Lower leg skin (tissue), 4 donors: ENCODE results near the gene NPAS2. TPM values are rescaled to one million over a fixed set of nuclear protein-coding genes. Genes with fewer than 3 reads are reported as not detected.

Experiments used
- DNase-seq, 2 donors: peaks; one replicate each; pipeline ENCODE4 v3.0.0-alpha.2; 2019; ENCODE audit warnings: low spot score in 2 of 2
- H3K4me3 ChIP-seq: fragments of 200-600 bp; sonication (generic); 2 replicates; pipeline ENCODE4 v1.5.1; 2017; ENCODE audit warnings: mild to moderate bottlenecking, low read depth; ENCODE audit not compliant: poor library complexity, severe bottlenecking
- CTCF ChIP-seq, 3 donors: fragments of 450-650 bp; IDR thresholded peaks; one replicate each; pipeline ENCODE4 v1.5.1; 2016; ENCODE audit warnings: antibody characterized with exemption in 3 of 3, mild to moderate bottlenecking in 3 of 3, moderate library complexity in 2 of 3
- POLR2A ChIP-seq, 2 donors: fragments of 450-650 bp; IDR thresholded peaks; one replicate each; pipeline ENCODE4 v1.6.1; 2016 to 2017; ENCODE audit warnings: antibody characterized with exemption in 2 of 2, mild to moderate bottlenecking in 1 of 2, moderate library complexity in 1 of 2
- WGBS, 2 donors: methylation state at CpG; one replicate each; pipeline ENCODE4 v1.1.5; 2018; 5-methylcytosine and 5-hydroxymethylcytosine counted together
- intact Hi-C: fragments of 100-400 bp; cut with DNase I; formaldehyde crosslinking; loops from one replicate; pipeline ENCODE4 v1.15.0; 2023; ENCODE audit warnings: low total_unique reads
- total RNA-seq, 4 donors: library from RNA; depleted of rRNA; stranded (reverse); fragments of >200 nt; gene quantifications; one replicate each; pipeline ENCODE4 v1.1.0, GENCODE V29; 2016

NPAS2 gene
- total RNA-seq, 4 donors from 2014 or later = 58.0 to 75.5 (median 62.1) TPM

- 84 to 93% methylated on average over 6 of the region's 6 CpGs for WGBS, 2 donors
- no peak overlapping the region for H3K4me3 ChIP-seq
- DNase-seq = no peak
- intact Hi-C loops = no loop called here
- TF ChIP-seq CTCF (IDR thresholded peaks at IDR 0.05) (no peak), POLR2A (IDR thresholded peaks at IDR 0.05) (no peak)
Measured at GRCh38 chr2:100823665-100824438, 3.9 kb downstream of the NPAS2 start.

GRCh38 chr2:100824842-100825241 is 4.9 kb downstream of the NPAS2 start:
- intact Hi-C loops = no loop called here
- 92 to 99% methylated on average over 5 of the region's 5 CpGs for WGBS, 2 donors
- TF ChIP-seq CTCF (IDR thresholded peaks at IDR 0.05) = no peak
- TF ChIP-seq POLR2A (IDR thresholded peaks at IDR 0.05) = no peak
- no peak for DNase-seq
- H3K4me3 ChIP-seq = no peak overlapping the region

GRCh38 chr2:100826494-100826893 is 6.6 kb downstream of the NPAS2 start:
- WGBS, 2 donors = 76 to 82% methylated on average over 2 of the region's 2 CpGs
- no peak for DNase-seq
- intact Hi-C loops = no loop called here
- H3K4me3 ChIP-seq = no peak overlapping the region
- TF ChIP-seq POLR2A (IDR thresholded peaks at IDR 0.05) (no peak), CTCF (IDR thresholded peaks at IDR 0.05) (no peak)

GRCh38 chr2:100831158-100831750 is 11.3 kb downstream of the NPAS2 start:
- intact Hi-C loops = no loop called here
- 77% methylated on average over 9 of the region's 9 CpGs for WGBS, 2 donors
- TF ChIP-seq POLR2A (IDR thresholded peaks at IDR 0.05) (no peak), CTCF (IDR thresholded peaks at IDR 0.05) (no peak)
- H3K4me3 ChIP-seq = no peak overlapping the region
- DNase-seq = no peak

- DNase-seq = no peak
- no peak overlapping the region for H3K4me3 ChIP-seq
- 89 to 94% methylated on average over 4 of the region's 4 CpGs for WGBS, 2 donors
- intact Hi-C loops = no loop called here
- TF ChIP-seq POLR2A (IDR thresholded peaks at IDR 0.05) (no peak), CTCF (IDR thresholded peaks at IDR 0.05) (no peak)
Measured at GRCh38 chr2:100831831-100832230, 11.9 kb downstream of the NPAS2 start.
